ENCODE results near the gene TMEM184C. TPM values are rescaled to one million over a fixed set of nuclear protein-coding genes. Genes with fewer than 3 reads are reported as not detected.
A peak's percentile ranks its signal among the peaks of the same experiment; 100 is the strongest.

Gene TMEM184C
- total and polyA plus RNA-seq, 2 of the 8 experiments (the other 6 are each of a cell fraction or from before 2014, with no cell fraction given): 11.1 to 42.4 TPM

- Histone ChIP-seq H4K8ac (ENCODE audit: extremely low read depth, insufficient read depth, low read length) (no peak overlapping the region), H3K4ac (replicated peaks; ENCODE audit: insufficient read length, low read depth, low read length) (no peak overlapping the region), H3K56ac (replicated peaks; ENCODE audit: insufficient read length, low read depth, low read length) (no peak overlapping the region), H2BK5ac (ENCODE audit: low read depth, low read length) (no peak overlapping the region), H2BK120ac (replicated peaks; ENCODE audit: low read depth, low read length) (no peak overlapping the region), H3K4me3 (ENCODE audit: extremely low read depth in 1 of 4, insufficient read depth in 2 of 4, low read depth in 3 of 4, low read length in 4 of 4) (no peak overlapping the region), H2BK12ac (ENCODE audit: low read depth, low read length) (no peak overlapping the region), H3K18ac (ENCODE audit: extremely low read depth, low read length) (no peak overlapping the region), H3K36me3 (ENCODE audit: control insufficient read depth in 2 of 4, insufficient read depth in 4 of 4, low read length in 3 of 4) (no peaks in the 10 kb centered on the region), H3K4me2 (ENCODE audit: insufficient read depth in 1 of 2, low read depth in 2 of 2, low read length in 2 of 2) (no peak overlapping the region), H4K91ac (replicated peaks; ENCODE audit: insufficient read length, low read length) (no peak overlapping the region), H3K27ac (ENCODE audit: low read depth, low read length) (no peak overlapping the region), H3K79me1 (ENCODE audit: low read depth, low read length) (no peaks in the 10 kb centered on the region), H3K9ac (replicated peaks in 1 of 4; ENCODE audit: extremely low read depth in 1 of 4, low read depth in 3 of 4, low read length in 3 of 4) (no peak overlapping the region), H3K79me2 (ENCODE audit: control insufficient read depth in 1 of 2, insufficient read depth in 2 of 2, low read length in 2 of 2) (no peaks in the 10 kb centered on the region), H3K9me3 (ENCODE audit: insufficient read depth in 2 of 2, low read depth in 1 of 2, low read length in 1 of 2) (peaks cover 0 to under 1% of the 10 kb centered on the region in 2 experiments; a peak in 1 of 4 replicates), H4K20me1 (replicated peaks in 1 of 2; ENCODE audit: control insufficient read depth in 1 of 2, insufficient read depth in 2 of 2, low read length in 2 of 2) (no peaks in the 10 kb centered on the region), H4K5ac (ENCODE audit: insufficient read length, low read depth, low read length) (no peak overlapping the region), H2BK15ac (ENCODE audit: low read length) (no peak overlapping the region), H2AFZ (ENCODE audit: low read length) (no peak overlapping the region), H3K27me3 (replicated peaks in 1 of 4; ENCODE audit: control insufficient read depth in 3 of 4, extremely low read depth in 1 of 4, insufficient read depth in 3 of 4, low read length in 3 of 4) (no peaks in the 10 kb centered on the region), H3K23me2 (ENCODE audit: low read depth, low read length) (no peaks in the 10 kb centered on the region), H2BK20ac (ENCODE audit: low read length) (no peak overlapping the region), H3K23ac (ENCODE audit: insufficient read length) (no peak overlapping the region), H3K14ac (ENCODE audit: insufficient read length) (no peak overlapping the region), H3K4me1 (replicated peaks in 1 of 4; ENCODE audit: control insufficient read depth in 3 of 4, insufficient read depth in 4 of 4, low read length in 3 of 4) (peaks cover 0 to 3% (median 0%) of the 10 kb centered on the region in 4 experiments; a peak in 1 of 7 replicates), H2AK5ac (ENCODE audit: low read depth, low read length) (no peak overlapping the region)
- ChIA-PET POLR2A (ENCODE audit: partially characterized antibody) (interaction anchor here (1.2 kb wide), 1 partner anchor 246 kb away, joined by 3 read pairs; no protein-coding TSS in a partner anchor), CTCF (ENCODE audit: partially characterized antibody) (interaction anchor here (0.5 to 3.1 kb wide), 40 partner anchors 9 to 1372 kb away, joined by 3 to 32 read pairs (median 4); partner anchors contain the start of gene EDNRA)
- peak; percentile 93 to 95 for TF ChIP-seq RAD21 (IDR thresholded peaks at IDR 0.05 in 1 of 2, conservative IDR thresholded peaks at IDR 0.05 in 1 of 2; ENCODE audit: low read depth in 2 of 2, low read length in 2 of 2)
- no peak for TF ChIP-seq ZNF274 (IDR thresholded peaks at IDR 0.05; ENCODE audit: borderline replicate concordance, extremely low read depth, low read length)
- no peak for TF ChIP-seq GABPA (IDR thresholded peaks at IDR 0.05; ENCODE audit: borderline replicate concordance, insufficient read depth, low read length)
- TF ChIP-seq EGR1 (IDR thresholded peaks at IDR 0.05; ENCODE audit: borderline replicate concordance, low read depth, low read length): no peak
- no peak for TF ChIP-seq TAF1 (IDR thresholded peaks at IDR 0.05; ENCODE audit: low read depth, low read length)
- peak; percentile 52; the same call in 1 of the 2 replicates for TF ChIP-seq TEAD4 (IDR thresholded peaks at IDR 0.05; ENCODE audit: low read depth, low read length)
- no peak for TF ChIP-seq GTF2F1 (IDR thresholded peaks at IDR 0.05; ENCODE audit: borderline replicate concordance, low read depth, low read length)
- peak in 2 of 3 experiments; percentile 70; a peak in 3 of 4 replicates for TF ChIP-seq CTCF (IDR thresholded peaks at IDR 0.05; ENCODE audit: control extremely low read depth in 1 of 3, insufficient read depth in 1 of 3, low read depth in 1 of 3, low read length in 3 of 3)
- TF ChIP-seq SUZ12 (IDR thresholded peaks at IDR 0.05; ENCODE audit: low read length): no peak
- DNase-seq (ENCODE audit: low read depth in 1 of 2, low spot score in 2 of 2) (peak in 1 of 2 experiments; percentile 82), FAIRE-seq (peak; percentile 87)
- 55% methylated on average over 12 of the region's 12 CpGs; no CpG with 5 or more reads in 1 of the 2 experiments for WGBS, 2 experiments (ENCODE audit: extremely low coverage in 1 of 2, insufficient coverage in 1 of 2, insufficient read length in 1 of 2, insufficient replicate concordance in 2 of 2, low coverage in 1 of 2, low lambda C conversion rate in 2 of 2, missing lambda C conversion rate in 1 of 2)
Observed at GRCh38 chr4:147590249-147590920, 26.8 kb upstream of the TMEM184C start.

Measured in H1 (cell line).